Measurements from ENCODE around the gene AKAP8. TPM values are rescaled to one million over a fixed set of nuclear protein-coding genes. Genes with fewer than 3 reads are reported as not detected.

Gene AKAP8
- total and polyA plus RNA-seq, 4 donors = 7.5 to 12.4 (median 9.8) TPM

GRCh38 chr19:15378534-15379082 lies 979 bp downstream of the AKAP8 start:
- TF ChIP-seq RAD21 (IDR thresholded peaks at IDR 0.05) = peak in 1 of 2 donors; percentile 28
- TF ChIP-seq ATF3 (IDR thresholded peaks at IDR 0.05) = no peak
- TF ChIP-seq HNF4A (conservative IDR thresholded peaks at IDR 0.05) = no peak
- TF ChIP-seq REST (IDR thresholded peaks at IDR 0.05) = no peak
- TF ChIP-seq GABPA (IDR thresholded peaks at IDR 0.05 in 1 of 2, conservative IDR thresholded peaks at IDR 0.05 in 1 of 2) = no peak
- no peak for TF ChIP-seq YY1 (IDR thresholded peaks at IDR 0.05)
- no peak for TF ChIP-seq MAX (IDR thresholded peaks at IDR 0.05)
- TF ChIP-seq RXRA (IDR thresholded peaks at IDR 0.05) = peak in 1 of 2 donors; percentile 17
- peak overlapping the region; percentile 82 to 92 for H3K9ac ChIP-seq (ENCODE audit: low read depth in 1 of 2, low read length in 2 of 2)
- H3K4me3 ChIP-seq (ENCODE audit: low read depth in 1 of 3, low read length in 3 of 3) = peak overlapping the region; percentile 85 to 98 (median 96)
- H3K27ac ChIP-seq (ENCODE audit: low read depth in 1 of 2, low read length in 2 of 2) = peak overlapping the region; percentile 92 to 98
- H3K4me1 ChIP-seq (ENCODE audit: control insufficient read depth in 4 of 4, insufficient read depth in 4 of 4, low read length in 3 of 4) = peaks cover 23 to 50% (median 39%) of the 10 kb centered on the region in 4 donors
- no peaks in the 10 kb centered on the region for H3K27me3 ChIP-seq (ENCODE audit: control insufficient read depth in 4 of 4, insufficient read depth in 4 of 4, low read length in 3 of 4)
- no peaks in the 10 kb centered on the region for H3K9me3 ChIP-seq (ENCODE audit: control insufficient read depth in 4 of 4, low read length in 3 of 4)
- H3K36me3 ChIP-seq (ENCODE audit: control insufficient read depth in 4 of 4, insufficient read depth in 3 of 4, low read depth in 1 of 4, low read length in 3 of 4) = peaks cover 0 to 5% (median 2%) of the 10 kb centered on the region in 4 donors
- under 1% methylated on average over 22 of the region's 22 CpGs for WGBS
- no peak for DNase-seq (ENCODE audit: low spot score)

- DNase-seq (ENCODE audit: low spot score) = no peak
- Histone ChIP-seq H3K4me3 (ENCODE audit: low read depth in 1 of 3, low read length in 3 of 3) (peak overlapping the region in 1 of 3 donors; percentile 29), H3K36me3 (ENCODE audit: control insufficient read depth in 4 of 4, insufficient read depth in 3 of 4, low read depth in 1 of 4, low read length in 3 of 4) (peaks cover 6 to 33% (median 17%) of the 10 kb centered on the region in 4 donors), H3K27me3 (ENCODE audit: control insufficient read depth in 4 of 4, insufficient read depth in 4 of 4, low read length in 3 of 4) (no peaks in the 10 kb centered on the region), H3K27ac (ENCODE audit: low read depth in 1 of 2, low read length in 2 of 2) (peak overlapping the region; percentile 67 to 89), H3K9me3 (ENCODE audit: control insufficient read depth in 4 of 4, low read length in 3 of 4) (no peaks in the 10 kb centered on the region), H3K9ac (ENCODE audit: low read depth in 1 of 2, low read length in 2 of 2) (peak overlapping the region in 1 of 2 donors; percentile 28), H3K4me1 (ENCODE audit: control insufficient read depth in 4 of 4, insufficient read depth in 4 of 4, low read length in 3 of 4) (peaks cover 23 to 43% (median 35%) of the 10 kb centered on the region in 4 donors)
- WGBS = 31% methylated on average over 24 of the region's 24 CpGs
- TF ChIP-seq CTCF (IDR thresholded peaks at IDR 0.05; ENCODE audit: low read depth, low read length, missing input control) (no peak), JUND (IDR thresholded peaks at IDR 0.05) (peak in 1 of 2 donors; percentile 51), FOXA2 (IDR thresholded peaks at IDR 0.05) (no peak), YY1 (IDR thresholded peaks at IDR 0.05) (peak; percentile 54), MAX (IDR thresholded peaks at IDR 0.05) (peak; percentile 84), ATF3 (IDR thresholded peaks at IDR 0.05) (no peak), GABPA (IDR thresholded peaks at IDR 0.05 in 1 of 2, conservative IDR thresholded peaks at IDR 0.05 in 1 of 2) (peak in 1 of 2 donors; percentile 12), FOXA1 (IDR thresholded peaks at IDR 0.05) (no peak), ZBTB33 (IDR thresholded peaks at IDR 0.05) (no peak), HNF4G (IDR thresholded peaks at IDR 0.05) (no peak), REST (IDR thresholded peaks at IDR 0.05) (peak; percentile 19), TAF1 (conservative IDR thresholded peaks at IDR 0.05) (no peak), HNF4A (conservative IDR thresholded peaks at IDR 0.05) (peak; percentile 68 to 72), SP1 (IDR thresholded peaks at IDR 0.05) (peak; percentile 72), EGR1 (IDR thresholded peaks at IDR 0.05; ENCODE audit: low read depth in 2 of 2) (peak in 1 of 2 donors; percentile 15), NR2F2 (IDR thresholded peaks at IDR 0.05) (peak; percentile 95), RXRA (IDR thresholded peaks at IDR 0.05) (peak; percentile 82 to 83)
Measured at GRCh38 chr19:15374796-15375440, 4.7 kb downstream of the AKAP8 start.

Data from liver (tissue), 9 donors.